HG03521 (cell line): ENCODE measurements around the gene IL22RA1.

Source experiments
- ATAC-seq: cut with Tn5 transposase; IDR thresholded peaks from one replicate; pipeline ENCODE4 v1.9.1; 2021; ENCODE audit warnings: mild to moderate bottlenecking, moderate library complexity; ENCODE audit not compliant: unreplicated experiment

The IL22RA1 gene

DNA sequence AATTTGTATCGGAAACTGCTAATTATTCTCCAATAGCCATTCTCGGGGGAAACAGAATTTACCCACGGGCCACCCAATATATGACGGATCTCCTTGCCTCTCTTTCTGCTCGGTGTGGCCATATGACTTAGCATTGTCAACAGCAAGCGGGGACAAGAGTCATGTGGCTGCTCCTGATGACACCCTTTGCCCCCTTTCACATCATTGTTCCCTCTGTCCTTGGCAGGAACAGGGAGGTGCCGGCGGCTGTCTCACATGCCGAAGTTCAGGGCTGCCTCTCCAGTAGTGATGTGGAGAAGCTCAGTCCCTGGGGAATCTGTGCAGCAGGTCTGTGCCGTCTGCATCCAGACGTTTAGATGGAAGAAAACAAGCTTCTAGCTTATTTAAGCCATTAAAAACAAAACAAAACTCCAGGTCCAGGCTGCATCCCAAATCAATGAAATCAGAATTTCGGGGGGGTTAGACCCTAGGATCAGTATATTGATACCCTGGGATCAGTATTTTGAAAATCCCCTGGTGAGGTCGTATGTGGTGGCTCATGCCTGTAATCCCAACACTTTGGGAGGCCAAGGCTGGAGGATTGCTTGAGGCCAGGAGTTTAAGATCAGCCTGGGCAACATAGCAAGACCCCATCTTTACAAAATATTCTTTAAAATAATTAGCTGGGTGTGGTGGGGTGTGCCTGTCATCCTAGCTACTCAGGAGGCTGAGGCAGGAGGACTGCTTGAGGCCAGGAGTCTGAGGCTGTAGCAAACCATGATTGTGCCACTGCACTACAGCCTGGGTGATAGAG is 41.8 kb downstream of the IL22RA1 start:
- no peak for ATAC-seq

DNA sequence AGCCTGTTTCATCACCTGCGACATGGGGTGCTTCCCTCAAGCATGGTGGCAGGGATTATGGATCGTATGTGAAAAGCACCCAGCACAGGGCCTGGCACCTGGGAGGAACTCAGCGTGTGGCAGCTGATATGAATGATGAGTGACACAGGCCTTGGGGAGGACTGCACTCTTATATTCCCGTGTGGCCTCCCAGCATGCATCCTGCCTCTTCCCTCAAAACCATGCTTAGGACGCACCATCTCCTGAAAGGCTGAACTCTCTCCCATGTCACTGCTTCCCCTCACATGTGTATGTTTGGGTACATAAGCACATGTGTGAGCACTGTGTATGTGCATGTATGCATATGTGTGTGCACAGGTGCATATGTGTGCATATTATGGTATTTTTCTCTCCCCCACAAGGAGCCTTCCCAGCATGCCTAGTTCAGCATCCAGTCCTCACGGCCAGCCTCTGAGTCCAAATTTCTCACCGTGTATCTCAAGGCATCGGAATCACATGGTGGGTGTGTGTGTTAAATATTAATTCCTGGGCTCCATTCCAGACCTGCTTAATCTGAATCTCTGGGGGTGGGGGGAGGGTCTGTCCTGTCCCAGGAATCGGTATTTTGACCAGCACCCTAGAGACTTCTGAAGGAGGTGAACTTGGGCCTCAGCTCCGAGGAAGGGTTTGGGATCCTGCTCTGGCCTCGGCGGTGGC is 43.8 kb downstream of the IL22RA1 start:
- ATAC-seq, result no peak

DNA sequence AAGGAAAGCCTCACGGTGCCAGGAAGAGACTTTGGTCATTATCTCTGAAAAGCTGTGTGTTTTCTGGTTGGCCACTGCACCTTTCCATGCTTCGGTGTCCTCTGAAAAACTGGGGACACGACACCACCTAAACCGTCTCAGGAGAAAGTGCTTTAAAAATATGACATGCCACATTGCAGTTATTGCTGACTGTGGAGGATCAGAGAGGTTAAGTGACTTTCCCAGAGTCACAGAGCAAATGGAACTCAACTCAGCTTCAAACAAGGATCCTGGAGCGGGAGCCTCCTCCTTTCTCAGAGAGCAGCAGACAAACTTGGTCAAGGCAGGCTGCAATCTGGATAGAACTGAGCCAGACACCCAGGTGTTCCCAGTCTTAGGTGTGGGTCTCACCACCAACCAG is 44.8 kb downstream of the IL22RA1 start:
- ATAC-seq, result no peak

DNA sequence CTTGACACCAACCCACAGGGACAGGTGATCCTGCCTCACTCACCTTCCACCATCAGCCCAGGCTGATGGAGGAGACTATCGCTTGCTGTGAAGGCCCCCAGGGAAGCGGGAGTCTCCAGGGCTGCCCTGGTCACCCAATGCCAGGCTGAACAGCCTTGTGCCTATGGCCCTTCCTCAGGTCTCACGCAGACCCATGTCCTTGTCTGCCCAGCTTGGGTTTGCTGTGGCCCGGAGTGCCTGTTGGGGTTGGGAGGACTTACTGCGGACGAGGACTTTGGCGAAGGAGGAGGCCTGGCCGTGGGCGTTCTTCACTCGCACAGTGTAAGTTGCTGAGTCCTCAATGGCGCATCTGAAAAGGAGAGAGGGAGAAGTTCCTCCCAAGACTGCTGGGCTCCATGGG is 45.3 kb downstream of the IL22RA1 start:
- no peak for ATAC-seq

DNA sequence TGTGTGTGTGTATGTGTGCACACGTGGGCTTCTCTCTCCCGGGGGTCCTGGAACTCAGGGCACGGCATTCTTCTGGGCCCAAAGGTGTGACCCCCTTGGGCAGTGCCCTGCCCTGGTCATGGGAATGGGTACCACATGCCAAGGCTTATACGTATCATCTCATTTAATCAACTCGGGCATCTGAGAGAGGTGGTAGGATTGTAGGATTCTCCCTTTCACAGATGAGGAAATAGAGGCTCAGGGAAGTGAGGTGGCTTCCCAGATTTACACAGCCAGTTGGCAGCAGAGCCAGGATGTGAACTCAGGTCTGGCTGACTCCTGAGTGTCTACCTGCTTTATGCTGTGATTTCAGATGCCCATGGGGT is 46.2 kb downstream of the IL22RA1 start:
- no peak for ATAC-seq

DNA sequence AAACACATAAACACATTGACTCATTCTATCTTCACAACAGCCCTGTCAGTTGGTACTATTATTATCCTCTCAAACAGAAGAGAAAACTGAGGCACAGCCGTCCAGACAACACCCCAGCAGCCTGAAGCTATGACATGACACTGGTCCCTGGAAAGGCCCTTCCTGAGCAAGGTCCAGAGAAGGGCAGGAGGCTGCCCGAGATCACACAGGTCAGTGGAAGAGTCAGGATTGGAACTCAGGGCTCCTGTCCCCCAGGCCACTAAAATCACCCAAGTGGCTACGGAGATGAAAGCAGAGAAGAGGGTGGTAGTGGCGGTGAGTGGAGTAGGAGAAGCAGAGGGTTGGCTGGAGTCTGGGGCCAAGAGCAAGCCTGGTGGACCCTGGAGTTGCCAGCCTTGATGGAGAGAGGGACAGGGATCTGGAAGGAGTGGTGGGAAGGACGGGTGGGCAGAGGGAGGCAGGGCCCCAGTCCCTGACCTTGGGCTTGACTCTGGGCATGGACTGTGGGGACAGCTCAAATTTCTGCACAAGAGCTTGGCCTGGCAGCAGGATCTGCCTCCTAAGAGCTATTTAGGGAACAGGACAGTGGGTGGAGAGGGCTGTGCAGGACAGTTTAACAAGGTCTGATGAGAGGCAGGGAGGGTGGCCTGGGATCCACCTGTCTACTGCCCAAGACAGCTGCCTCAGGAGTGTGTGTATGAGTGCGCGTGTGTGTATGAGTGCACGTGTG is 46.8 kb downstream of the IL22RA1 start:
- no peak for ATAC-seq

DNA sequence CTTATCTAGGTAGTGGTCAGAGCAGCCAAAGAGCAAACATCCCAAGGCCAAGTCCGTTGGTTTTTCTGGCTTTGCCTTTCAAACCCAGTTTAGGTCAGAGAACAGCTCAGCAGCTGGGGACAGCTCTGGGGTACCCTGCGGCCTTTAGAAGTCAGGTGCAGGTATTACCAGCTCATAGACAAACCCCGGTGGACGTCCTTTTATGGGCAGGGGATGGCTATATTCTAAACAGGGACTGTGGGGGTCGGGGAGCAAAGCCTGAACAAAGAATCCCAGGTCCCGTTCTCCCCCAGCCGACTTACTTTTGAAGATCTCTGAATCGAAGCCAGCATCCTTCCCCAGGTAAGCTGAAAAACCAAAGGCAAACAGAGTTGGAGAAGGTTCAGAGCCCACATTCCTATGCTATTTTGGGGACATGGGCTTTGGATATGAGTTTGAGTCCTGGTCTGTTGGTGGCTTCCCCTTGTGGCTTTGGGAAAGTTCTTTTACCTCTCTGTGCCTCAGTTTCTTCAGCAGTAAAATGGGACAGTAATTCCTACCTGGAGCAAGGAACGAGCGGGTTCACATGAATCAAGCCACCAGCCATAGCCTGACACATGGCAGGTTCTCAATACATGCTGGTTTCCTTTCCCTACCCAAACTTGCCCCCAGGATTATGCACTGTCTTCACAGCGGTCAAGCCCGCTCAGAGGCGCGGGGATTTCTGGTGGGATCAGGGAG is 47.6 kb downstream of the IL22RA1 start:
- ATAC-seq, result no peak

DNA sequence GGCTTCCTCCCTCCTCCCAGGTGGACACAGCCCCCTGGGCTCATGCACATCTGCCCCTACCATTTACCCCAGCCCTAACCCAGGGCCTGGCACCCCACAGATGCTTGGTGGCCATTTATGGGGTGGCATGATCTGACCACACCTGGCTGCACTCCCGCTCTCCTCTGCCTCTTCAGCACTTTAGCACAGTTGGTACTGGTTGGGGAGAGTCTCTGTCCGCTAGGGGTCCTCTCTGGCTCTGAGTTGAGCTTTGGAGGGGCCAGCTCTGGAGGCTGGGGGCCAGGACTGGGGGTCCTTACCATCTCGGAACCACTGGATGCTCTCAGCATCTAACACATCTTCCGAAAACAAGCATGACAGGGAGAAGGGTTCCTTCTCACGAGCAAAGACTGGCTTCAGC is 48.4 kb downstream of the IL22RA1 start:
- no peak for ATAC-seq

DNA sequence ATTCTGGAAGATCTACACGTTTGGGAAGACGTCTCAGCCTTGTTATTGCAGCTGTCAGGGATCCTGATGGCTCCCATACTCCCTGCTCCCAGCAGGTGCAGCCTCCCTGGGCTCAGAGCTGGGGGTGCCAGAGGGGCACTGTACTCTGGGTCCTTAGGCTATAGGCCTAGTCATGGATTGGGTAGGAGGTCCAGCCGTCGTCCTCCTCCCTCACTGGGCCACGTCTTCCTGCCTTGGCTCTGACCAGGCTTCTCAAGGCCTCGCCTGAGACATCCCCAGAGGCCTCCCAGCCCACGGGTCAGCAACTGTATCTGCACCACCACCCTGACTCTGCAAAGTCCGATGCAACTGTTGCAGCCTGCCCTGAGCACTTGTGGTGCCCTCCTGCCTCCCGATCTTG is 49.2 kb downstream of the IL22RA1 start:
- ATAC-seq, result no peak

DNA sequence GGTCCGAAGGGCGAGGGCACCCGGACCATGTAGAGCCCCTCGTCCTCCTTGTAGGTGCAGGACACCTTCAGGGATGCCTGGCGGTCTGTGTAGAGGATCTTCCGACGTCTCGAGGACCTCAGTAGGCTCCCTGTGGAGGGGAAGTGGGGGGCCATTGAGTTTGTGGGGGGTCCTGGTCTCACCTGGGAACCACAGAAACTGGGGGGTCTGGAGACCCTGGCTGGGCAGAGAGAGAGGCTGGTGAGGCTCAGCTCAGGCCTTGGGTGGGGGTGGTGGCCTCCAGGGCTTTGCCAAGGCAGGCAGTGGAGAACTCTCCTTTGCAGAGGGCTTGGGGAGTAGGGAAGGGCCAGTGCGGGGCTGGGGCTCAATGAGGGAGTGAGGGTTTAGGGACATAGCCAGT is 50.0 kb downstream of the IL22RA1 start:
- no peak for ATAC-seq

DNA sequence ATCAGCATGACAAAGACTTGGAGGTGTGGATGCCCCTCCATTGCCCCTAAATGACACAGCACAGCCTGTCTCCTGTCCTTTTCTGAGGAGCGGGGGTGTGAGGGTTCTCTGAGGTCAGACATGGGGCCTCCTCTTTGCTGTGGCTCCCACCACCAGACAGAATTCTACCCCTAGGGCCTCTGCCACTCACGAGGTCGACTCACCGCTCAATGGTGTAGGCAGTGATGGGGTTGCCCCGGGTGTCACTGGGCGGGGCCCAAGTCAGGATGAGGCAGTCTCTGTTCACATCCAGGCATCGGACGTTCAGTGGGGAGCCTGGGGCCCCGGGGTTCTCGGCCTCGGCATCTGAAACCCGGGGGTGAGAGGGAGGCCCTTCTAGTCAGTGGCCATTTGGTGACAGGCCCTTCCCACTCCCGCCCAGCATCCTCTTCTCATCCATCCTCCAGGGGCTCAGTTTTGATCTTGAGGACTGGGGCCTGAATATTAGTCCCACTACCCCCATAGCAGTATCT is 50.9 kb downstream of the IL22RA1 start:
- ATAC-seq, result no peak

DNA sequence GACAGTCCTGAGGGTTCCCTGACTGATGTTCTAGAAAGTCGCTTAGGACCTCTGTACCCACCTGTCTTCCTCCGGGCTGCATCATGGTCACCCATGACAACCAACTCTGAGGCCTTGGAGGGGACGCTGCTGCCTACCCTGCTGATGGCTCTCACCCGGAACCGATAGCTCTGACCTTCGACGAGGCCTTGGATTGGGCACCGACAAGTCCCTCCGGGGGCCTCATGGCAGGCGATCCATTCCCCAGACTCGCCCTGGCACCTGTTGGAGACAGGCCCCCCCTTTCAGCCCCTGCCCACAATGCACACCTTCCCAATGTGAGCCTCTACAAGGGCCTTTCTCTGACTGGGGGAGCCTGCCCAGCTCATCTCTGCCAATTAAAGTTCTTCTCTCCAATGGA is 52.2 kb downstream of the IL22RA1 start:
- no peak for ATAC-seq

DNA sequence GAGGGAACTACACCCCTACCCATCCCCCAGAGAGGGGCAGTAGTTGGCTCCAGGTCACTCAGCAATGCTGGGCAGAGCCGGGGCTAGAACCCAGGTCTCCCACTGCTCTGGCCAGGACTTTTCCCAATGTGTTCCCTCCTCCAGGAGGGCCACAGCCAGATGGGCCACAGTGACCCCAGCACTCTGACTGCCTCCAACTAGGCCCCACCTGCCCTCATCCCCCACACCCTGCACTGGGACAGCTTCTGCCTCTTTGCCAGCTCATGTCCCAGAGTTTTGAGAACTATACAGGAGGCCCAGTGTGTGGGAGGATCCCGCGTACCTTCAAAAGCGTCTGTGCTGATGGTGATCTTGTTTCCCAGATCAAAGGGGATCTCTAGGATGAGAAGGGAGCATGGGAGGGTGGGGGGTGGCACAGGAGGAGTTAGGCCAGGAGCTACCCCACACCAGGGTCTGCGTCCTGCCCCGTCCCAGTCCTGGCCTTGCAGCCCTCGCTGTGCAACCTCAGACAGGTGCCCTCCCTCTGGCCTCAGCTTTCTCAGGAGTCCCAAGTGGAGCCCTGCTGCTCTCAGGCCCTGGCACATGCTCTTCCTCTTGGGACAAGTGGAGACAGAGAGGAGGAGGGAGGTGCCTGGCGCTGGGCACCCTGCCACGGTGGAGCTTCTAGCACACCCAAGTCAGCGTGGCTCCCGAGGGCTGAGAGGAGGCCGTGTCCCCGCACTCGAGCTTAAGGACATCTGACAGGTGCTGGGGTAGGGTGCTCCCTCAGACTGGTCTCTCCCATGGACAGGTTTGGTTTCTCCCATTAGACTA is 53.0 kb downstream of the IL22RA1 start:
- ATAC-seq, result no peak

DNA sequence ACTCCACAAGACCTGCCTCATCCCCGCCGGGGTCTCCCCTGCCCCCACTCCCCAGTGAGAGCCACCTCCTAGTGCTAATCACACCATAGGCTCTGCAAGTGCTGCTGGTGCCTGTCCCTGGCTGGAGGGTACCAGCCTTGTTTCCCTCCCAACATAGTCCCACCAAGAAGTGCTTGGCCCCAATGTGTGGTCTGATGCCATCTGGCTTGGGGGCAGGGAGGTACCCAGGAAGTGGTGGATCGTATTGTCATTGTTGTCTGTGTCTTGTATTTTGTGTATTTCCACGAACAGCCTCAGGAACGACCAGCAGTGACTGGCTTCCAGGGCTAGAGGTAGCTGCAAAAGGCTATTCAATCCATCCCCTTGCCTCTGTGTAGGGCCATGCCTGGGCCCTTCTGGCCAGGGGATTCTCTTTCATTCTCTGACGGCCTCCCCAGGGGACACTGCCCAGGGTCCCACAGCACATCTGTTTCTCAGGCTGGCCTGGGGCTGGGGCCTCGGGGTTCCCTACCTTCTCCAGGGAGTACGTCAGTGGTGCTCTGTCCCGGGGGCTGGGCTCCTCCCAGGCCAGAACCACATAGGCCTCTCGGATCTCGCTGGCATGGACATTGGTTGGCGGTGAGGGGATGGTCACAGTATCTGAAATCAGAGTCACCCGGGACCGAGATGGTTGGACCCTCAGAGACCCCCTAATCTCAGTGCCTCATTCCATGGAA is 53.8 kb downstream of the IL22RA1 start:
- ATAC-seq, result no peak

DNA sequence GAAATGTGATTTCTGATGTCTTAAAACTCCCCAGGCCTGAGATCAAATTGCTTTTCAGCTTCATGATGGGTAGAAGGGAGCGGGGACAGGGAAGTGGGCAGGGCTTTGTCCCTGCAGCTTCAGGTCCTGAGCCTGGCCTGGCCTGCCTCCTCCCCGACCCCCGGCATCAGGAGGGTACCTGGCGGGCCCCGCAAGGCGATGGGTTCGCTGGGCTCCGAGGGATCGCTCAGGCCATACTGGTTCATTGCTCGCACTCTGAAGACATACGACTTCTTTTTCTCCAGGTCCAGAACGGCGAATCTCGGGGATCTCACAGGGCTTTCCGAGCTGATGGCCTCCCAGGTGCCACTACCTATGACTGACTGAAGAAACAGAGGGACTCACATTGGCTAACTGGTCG is 56.5 kb downstream of the IL22RA1 start:
- ATAC-seq, result no peak

DNA sequence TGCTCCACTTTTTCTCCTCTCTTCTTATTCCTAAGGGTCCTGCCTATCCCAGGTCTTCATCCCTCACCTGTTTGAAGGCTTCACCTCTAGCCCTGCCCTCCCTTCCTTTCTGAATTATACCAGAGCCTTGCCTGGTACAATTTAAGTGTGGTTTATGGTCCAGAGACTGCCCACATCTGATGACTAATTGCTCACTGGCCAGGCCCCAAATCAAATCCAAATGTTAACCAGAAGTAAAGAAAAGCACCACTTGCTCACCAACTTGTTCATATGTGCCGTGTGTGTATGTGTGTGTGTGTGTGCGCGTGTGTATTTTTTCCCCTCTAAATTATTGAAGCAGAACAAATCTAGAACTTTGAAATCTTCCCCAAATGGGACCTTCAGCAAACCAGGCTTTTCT is 57.4 kb downstream of the IL22RA1 start:
- no peak for ATAC-seq

DNA sequence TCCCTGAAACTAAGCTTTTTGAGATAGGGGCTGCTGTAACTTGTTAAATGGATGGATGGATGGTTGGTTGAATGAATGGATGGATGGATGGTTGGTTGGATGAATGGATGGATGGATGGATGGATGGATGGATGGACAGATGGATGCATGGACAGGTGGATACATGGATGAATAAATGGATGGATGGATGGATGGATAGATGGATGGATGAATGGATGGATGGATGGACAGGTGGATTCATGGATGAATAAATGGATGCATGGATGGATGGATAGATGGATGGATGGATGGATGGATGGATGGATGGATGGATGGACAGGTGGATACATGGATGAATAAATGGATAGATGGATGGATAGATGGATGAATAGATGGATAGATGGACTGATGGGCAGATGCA is 57.9 kb downstream of the IL22RA1 start:
- ATAC-seq, result no peak

DNA sequence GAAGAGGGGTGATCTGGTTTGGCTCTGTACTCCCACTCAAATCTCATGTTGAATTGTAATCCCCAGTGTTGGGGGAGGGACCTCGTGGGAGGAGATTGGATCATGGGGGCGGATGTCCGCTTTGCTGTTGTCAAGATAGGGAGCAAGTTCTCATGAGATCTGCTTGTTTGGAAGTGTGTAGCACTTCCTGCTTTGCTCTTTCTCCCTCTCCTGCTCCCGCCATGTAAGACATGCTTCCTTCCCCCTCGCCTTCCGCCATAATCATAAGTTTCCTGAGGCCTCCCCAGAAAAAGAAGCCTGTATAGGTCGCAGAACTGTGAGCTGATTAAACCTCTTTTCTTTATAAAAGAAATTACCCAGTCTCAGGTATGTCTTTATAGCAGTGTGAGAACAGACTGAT is 58.9 kb downstream of the IL22RA1 start:
- ATAC-seq, result no peak

DNA sequence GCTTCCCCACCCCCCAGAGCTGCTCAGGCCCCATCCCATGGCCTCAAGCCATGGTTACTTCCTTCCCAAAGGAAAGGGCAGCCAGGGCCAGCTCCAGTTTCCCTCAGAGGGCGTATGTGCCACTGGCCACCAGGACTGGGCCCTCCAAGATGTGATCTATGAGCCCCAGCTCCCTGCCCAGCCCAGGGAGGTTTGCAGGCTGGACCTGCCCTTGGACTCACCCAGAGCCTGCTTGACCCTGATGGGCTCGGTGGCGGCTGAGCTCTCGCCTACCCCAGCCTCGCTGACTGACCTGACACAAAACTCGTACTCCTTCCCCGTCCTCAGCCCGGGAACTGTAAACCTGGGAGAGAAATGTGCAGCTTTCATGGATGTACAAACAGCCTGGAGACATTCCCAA is 60.6 kb downstream of the IL22RA1 start:
- ATAC-seq, result no peak

DNA sequence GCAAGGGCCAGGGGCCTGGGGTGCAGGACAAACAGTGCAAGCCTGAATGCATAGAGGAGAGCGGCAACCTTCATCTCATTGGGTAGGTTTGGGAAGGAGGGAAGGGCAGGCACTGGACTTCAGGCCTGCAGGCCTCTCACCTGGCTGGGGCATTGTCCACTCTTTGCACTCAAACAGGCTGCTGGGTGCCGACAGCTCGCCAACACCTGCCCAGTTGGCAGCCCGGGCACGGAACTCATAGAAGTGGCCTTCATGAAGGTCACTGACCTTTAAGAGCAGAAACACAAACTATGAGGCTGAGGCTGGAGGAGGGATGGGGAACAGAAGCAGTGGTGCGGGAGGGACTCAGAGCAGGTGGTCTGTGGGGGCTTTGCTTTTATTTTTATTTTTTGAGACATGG is 61.8 kb downstream of the IL22RA1 start:
- ATAC-seq, result no peak
